Ishikawa (cell line): Measurements from ENCODE around the gene CTNNA3.

Source experiments
- CEBPB ChIP-seq: IDR thresholded peaks from 2 replicates; pipeline ENCODE4 v1.6.1; 2012
- CREB1 ChIP-seq: IDR thresholded peaks from 2 replicates; pipeline ENCODE4 v1.6.1; 2012; ENCODE audit warnings: low read depth
- EP300 ChIP-seq: IDR thresholded peaks from 2 replicates; pipeline ENCODE4 v1.6.1; 2012; ENCODE audit warnings: borderline replicate concordance
- FOXM1 ChIP-seq: IDR thresholded peaks from 2 replicates; pipeline ENCODE4 v1.6.1; 2012; ENCODE audit warnings: low read depth, borderline replicate concordance
- NFIC ChIP-seq: IDR thresholded peaks from 2 replicates; pipeline ENCODE4 v1.6.1; 2012
- RAD21 ChIP-seq: IDR thresholded peaks from 2 replicates; pipeline ENCODE4 v1.6.1; 2012; ENCODE audit warnings: low read depth
- TEAD4 ChIP-seq: IDR thresholded peaks from 2 replicates; pipeline ENCODE4 v1.6.1; 2012
- ZBTB7A ChIP-seq: IDR thresholded peaks from 2 replicates; pipeline ENCODE4 v1.6.1; 2012; ENCODE audit warnings: low read depth
- TF ChIP-seq, protein P1 (sequence below): IDR thresholded peaks from 2 replicates; pipeline ENCODE4 v1.6.1; 2012; ENCODE audit warnings: low read depth, mild to moderate bottlenecking
- TF ChIP-seq, protein P2 (sequence below): IDR thresholded peaks from 2 replicates; pipeline ENCODE4 v1.6.1; 2012

DNA sequence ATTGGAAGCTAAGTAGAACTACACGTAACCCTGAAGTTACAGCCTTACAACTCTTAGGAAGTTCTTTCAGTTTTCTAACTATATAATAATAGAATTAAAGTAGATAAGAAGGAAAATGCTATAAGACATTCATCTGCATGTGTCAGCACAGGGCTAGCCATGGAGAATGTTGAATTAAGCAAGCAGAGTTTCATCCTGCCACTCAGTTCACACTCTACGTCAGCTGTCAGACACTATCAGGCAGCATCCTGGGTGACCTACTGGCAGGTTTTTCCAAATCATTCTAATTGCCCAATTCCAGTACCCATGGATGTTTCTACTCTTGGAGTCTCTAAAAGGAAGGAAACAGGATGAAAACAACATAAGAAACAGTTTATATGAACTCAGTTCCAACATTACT is 815.2 kb downstream of the CTNNA3 start:
- TF ChIP-seq, protein P1, sequence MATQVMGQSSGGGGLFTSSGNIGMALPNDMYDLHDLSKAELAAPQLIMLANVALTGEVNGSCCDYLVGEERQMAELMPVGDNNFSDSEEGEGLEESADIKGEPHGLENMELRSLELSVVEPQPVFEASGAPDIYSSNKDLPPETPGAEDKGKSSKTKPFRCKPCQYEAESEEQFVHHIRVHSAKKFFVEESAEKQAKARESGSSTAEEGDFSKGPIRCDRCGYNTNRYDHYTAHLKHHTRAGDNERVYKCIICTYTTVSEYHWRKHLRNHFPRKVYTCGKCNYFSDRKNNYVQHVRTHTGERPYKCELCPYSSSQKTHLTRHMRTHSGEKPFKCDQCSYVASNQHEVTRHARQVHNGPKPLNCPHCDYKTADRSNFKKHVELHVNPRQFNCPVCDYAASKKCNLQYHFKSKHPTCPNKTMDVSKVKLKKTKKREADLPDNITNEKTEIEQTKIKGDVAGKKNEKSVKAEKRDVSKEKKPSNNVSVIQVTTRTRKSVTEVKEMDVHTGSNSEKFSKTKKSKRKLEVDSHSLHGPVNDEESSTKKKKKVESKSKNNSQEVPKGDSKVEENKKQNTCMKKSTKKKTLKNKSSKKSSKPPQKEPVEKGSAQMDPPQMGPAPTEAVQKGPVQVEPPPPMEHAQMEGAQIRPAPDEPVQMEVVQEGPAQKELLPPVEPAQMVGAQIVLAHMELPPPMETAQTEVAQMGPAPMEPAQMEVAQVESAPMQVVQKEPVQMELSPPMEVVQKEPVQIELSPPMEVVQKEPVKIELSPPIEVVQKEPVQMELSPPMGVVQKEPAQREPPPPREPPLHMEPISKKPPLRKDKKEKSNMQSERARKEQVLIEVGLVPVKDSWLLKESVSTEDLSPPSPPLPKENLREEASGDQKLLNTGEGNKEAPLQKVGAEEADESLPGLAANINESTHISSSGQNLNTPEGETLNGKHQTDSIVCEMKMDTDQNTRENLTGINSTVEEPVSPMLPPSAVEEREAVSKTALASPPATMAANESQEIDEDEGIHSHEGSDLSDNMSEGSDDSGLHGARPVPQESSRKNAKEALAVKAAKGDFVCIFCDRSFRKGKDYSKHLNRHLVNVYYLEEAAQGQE: no peak
- TF ChIP-seq EP300 (no peak), CEBPB (no peak), FOXM1 (no peak), CREB1 (no peak), ZBTB7A (no peak), NFIC (no peak), RAD21 (no peak), TEAD4 (no peak)
- TF ChIP-seq, protein P2, sequence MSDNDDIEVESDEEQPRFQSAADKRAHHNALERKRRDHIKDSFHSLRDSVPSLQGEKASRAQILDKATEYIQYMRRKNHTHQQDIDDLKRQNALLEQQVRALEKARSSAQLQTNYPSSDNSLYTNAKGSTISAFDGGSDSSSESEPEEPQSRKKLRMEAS: no peak
